Stimulated activated CD4-positive, alpha-beta T cell treated with anti-CD3 and anti-CD28 coated beads, Interleukin-12 subunit alpha, Interleukin-12 subunit beta, amount 100 ng/mL, for 48 hours (primary cell): ENCODE results near the gene ZNF362.
"Not testable (repeated sequence)": the region's sequence is repeated elsewhere in the genome, so short reads cannot be mapped to it uniquely, and the experiment has no call there.

ENCODE experiments used
- DNase-seq, 3 donors: peaks; one replicate each; pipeline ENCODE4 v3.0.0-alpha.2; 2020; ENCODE audit warnings: low read depth in 2 of 3, low spot score in 1 of 3

ZNF362 gene

DNA sequence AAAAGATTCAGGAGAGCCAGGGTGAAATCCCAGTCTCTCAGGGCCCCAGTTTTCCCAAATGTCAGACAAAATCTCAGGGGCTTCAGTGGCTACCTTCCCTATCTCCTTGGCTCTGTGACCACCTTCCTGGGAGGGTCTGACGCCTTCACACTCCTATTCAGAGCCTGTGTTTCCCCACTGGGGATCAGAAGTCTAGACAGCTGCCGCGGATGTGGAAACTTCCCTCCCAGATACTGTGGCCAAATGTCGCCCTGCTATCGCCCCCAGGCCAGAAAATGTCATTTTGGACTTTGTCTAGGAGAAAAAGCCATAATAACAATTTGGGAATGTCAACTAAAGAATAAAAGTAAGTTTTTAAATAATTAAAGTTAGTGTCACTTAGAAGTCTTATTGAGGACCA is 48.7 kb downstream of the ZNF362 start:
- no peak for DNase-seq

DNA sequence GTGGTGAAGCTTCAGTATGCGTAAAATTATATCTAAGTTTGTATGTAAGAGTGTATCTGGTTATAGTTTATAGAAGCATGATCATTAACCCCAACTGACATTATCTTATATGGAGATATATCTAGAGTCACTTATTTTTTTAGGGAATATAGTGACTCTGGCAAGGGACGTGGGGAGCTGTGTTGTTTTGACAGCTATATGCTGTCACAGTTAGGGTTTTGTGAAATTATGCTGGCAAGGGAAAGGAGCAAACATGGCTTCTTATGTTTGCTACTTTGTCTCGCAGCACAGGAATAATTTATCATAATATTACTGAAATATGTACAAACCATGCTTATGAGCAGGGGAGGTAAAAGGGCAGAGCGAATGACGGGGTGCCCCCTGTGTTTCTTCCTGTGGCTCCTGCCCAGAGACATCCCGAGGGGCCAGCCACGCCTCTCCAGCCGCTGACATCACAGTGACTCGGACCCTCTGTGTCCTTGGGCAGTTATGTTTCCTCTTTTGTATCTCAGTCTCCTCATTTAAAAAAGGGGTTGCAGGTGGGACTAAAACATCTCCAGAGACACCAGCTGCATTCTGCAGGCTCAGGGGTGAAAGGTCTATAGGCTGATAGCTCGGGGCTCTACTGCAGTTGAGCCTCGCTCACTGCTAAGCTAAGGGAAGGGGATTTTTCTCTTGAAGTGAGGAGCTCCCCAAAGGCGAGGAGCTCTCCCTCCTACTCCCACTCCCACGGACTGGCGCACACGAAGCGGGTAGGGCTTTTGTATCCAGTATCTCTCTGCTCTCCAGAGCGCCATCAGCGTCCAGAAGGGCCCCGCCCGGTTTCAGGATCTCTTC is 49.7 kb downstream of the ZNF362 start:
- DNase-seq: no peak

DNA sequence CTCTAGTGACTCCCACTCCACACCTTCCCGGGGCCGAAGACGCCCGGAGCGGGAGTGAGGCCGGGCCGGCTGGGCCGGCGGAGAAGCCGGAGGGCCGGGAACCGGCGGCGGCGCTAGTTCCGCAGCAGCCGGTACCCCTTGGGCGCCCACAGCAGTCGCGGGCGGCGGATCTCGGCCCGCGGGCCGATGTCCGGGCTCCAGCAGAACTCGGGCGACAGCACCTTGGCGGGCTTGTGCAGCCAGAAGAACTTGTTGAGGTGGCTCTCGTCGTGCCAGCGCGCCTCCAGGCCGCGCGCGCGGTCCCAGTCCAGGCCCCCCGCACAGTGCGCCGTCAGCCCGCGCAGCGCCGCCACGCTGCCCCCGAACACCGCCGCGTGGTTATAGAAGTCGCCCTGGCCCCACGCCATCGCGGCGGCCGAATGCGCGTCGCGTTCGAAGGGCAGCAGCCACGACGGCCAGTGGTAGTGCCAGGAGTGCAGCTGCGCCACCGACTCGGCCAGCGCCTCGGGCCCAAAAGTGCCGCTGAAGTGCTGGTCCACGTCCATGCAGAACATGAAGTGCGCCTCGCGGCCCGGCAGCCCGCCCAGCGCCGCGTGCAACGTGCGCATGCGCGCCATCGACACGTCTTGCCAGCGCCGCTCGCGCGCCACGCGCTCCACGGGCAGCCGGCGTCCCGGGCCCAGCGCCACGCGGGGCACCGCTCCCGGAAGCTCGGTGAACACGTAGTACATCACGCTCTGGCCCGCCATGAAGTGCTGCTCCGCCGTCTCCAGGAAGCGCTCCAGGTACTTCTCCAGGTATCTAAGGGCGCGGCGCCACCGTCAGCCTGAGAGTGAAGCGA is 50.6 kb downstream of the ZNF362 start:
- DNase-seq: no peak

DNA sequence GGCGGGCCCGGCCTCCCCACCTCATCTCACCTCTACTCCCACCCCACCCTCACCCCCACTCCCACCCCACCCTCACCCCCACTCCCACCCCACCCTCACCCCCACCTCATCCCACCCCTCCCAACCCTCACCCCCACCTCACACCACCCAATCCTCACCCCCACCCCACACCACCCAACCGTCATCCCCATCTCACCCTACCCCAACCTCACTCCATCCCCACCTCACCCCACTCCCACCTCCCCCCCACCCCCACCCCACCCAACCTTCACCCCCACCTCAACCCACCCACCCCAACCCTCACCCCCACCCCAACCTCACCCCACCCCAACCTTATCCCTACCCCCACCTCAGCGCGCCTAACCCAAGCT is 51.2 kb downstream of the ZNF362 start:
- no peak for DNase-seq

DNA sequence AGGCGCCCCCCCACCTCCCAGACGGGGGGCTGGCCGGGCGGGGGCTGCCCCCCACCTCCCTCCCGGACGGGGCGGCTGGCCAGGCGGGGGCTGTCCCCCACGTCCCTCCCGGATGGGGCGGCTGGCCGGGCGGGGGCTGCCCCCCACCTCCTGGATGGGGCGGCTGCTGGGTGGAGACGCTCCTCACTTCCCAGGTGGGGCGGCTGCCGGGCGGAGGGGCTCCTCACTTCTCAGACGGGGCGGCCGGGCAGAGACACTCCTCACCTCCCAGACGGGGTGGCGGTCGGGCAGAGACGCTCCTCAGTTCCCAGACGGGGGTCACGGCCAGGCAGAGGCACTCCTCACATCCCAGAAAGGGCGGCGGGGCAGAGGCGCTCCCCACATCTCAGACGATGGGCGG is 53.1 kb downstream of the ZNF362 start:
- not testable (repeated sequence) for DNase-seq

DNA sequence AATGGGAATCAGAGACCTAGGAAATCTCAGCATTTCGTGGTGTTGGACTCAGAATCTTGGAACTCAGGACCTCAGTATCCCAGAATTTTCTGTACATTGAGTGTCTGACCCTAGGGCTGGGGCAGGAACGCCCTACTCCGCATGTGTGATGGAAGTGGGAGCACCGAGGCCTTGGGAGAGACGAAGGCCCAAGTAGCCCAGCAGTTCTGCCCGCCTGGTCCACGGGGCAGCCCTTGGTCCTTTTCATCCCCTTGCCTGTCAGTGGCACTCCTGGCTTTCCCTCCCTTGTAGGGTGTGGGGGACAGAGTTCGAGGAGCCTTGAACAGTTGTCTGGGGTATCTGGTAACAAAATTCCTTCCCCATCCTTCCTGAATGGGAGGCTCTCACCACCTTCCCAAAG is 54.4 kb downstream of the ZNF362 start:
- no peak for DNase-seq

DNA sequence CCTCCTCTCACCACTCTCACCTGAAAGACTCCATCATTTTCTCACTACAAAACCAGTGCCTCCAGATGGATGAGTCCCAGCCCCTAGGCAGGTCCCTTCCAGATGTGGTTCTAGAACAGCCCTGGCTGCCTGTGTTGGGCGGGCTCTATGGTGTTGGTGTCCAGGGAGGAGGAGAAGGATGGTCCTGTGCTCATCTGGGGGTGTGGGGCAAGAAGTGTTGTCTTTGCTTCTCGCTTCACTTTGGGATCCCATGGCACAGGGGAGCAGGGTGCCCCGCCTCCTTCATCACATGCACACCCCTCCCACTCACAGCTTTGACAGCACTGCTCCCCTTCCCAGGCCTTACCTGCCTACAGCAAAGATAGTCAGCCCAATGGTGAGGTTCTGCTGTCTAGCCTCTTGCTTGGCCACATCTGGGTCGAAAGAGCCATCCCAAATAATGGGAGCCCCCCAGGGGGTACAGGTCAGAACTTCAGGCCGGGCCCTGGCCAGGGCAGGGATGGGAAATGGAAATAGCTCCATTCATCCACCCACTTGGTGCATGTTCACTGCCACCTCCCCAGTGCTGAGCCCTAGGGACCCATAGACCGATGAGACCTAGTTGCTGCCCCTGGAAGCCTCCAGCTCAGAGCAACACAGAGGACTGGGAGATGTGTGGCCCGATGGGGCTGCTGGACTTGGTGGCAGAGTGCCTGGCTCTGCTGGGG is 55.6 kb downstream of the ZNF362 start:
- DNase-seq: no peak

DNA sequence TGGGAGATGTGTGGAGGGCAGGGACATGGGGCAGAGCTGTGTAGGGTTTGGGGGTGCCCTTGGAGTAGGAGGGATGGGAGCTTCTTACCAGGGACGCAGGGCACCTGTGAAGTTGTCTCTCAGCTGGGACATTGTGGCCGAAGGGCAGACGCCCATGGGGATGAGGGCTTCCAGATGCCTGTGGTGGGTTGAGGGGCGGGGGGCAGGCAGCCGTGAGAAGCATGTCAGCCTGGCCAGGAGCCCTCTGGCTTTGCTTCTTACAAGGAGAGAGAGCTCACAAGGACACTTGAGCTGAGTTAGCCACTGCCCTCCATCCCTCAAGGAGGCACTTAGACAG is 56.1 kb downstream of the ZNF362 start:
- no peak for DNase-seq

DNA sequence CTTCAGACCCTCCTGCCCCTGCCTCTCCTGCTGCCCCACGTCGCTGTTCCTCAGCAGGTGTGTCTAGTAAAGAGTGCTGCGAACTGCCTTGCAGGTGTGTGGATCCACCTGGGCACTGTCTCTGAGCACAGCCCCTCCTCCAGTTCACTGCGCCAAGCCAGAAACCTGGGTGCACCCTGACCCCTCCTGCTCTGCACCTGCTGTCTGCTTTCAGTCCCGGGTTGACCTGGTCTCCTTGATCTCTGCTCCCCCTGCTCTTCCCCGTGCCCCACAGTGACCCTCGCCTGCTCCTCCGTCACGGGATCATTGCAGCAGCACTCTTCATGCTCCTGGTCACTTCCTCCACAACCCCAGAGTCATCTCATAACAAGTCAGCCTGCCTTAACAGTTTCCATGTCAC is 58.1 kb downstream of the ZNF362 start:
- no peak for DNase-seq

DNA sequence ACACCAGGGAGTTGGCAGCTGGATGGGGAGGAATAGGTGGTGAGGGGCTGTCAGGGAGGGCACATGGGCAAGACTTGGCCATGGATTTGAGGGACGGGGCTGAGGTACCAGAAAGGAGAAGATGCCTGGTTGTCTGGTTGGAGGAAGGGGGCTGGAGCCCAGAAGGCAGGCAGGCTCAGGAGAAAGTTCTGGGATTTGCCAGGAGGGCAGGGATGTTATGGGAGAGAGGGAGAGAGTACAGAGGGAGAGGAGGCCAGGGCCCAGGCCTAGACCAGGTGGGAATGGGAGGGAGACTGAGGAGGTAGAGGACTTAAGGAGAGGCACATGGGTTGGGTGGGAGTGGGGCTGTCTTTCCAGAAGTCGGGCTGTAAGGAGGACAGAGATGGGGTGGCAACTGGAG is 60.3 kb downstream of the ZNF362 start:
- no peak for DNase-seq

DNA sequence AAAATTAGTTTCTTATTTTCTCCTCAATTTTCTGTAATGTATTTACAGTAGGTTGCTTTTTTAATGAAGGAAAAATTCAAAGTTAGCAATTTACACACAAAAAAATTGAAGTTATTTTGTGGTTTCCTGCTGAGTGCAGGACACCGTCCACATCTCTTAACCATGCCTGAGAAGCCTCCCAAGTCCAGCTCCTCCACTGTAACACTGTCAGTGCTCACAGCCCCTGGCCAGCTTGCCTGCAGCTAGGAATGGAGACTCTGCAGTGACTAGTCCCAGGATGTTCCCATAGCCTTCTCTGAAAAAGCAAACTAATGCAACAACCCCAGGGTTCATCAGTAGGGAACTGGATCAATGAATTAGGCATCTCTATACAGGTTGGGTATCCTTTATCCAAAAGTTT is 61.1 kb downstream of the ZNF362 start:
- DNase-seq: no peak

DNA sequence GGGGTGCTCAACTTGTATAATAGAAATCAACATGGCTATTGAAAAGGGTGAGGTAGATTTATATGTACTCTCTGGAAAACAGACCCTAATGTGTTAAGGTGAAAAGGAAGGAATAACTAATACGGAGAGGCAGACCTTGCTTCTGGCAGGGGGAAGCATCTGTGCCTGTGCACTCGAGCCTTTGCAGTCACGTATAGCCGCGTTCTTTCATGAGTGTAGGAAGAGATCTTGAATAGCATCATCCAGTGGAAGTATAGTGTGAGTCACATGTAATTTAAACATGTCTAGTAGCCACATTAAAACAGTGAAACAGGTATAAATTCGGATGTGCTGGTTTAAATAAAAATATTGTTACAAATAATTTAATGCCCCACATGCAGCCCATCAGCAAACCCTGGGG is 61.7 kb downstream of the ZNF362 start:
- no peak for DNase-seq

DNA sequence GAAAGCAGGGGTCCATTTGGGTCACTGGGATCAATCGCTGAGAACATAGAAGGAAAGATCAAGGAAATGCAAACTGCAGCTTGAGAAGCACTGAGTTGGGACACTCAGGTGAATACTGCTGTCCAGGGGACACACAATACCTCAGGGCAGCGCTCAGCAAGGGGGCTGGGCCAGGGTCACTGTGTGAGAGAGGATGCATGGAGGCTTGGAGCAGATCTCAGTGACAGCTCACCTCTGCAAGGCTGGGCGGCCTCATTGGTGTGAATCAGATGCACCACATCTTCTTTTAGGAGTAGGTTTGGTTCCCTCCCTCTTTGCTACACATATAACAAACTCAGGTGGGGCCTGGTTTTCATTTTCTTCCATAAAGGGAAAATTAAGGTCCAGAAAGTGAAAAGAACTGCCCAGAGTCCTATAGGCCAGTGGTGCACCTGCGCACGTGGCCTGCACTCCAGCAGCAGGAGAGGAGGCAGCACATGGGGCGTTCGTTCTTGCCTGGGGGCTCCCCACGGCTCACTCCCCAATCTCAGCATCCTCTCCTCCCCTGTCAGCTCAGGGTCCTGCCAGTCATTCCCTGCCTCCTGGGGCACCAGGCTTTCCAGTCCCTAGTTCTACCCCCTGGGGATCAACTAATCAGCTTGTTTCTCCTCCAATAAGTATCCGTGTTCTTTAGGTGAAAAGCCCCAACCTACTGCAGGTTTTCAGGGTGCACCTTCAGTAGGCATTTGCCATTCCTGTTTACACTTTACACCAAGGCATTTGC is 63.1 kb downstream of the ZNF362 start:
- no peak for DNase-seq

DNA sequence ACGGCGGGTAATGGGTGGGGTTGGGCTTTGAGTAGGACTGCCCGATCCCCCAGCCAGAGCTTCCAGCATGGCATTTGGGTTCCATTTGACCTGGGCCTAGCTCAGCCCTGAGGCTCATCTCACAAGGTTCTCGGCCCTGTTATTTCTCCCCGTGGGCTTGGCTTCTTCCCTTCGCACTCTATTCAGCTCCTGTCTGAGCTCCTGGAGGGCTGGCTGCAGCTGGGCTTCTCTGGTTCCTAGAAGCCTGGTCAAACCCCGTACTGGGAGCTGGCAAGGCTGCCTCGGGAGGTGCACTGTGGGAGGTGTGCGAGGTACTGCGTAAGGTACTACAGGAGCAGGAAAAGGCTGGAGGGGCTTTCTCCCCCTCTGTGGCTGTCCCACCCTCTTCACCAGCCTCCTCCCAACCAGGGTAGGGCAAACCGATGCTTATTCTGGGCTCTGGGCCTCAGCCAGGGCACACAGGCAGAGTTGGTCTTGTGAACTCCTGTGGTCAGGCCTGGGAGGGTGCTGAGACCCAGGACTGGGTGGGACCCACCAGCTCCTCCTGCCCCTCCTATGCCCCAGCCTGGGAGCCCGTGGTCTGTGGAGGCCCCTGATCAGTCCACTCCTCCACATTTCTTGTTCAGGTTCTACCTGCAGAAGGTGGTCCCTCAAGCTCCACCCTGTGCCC is 63.8 kb downstream of the ZNF362 start:
- no peak for DNase-seq

DNA sequence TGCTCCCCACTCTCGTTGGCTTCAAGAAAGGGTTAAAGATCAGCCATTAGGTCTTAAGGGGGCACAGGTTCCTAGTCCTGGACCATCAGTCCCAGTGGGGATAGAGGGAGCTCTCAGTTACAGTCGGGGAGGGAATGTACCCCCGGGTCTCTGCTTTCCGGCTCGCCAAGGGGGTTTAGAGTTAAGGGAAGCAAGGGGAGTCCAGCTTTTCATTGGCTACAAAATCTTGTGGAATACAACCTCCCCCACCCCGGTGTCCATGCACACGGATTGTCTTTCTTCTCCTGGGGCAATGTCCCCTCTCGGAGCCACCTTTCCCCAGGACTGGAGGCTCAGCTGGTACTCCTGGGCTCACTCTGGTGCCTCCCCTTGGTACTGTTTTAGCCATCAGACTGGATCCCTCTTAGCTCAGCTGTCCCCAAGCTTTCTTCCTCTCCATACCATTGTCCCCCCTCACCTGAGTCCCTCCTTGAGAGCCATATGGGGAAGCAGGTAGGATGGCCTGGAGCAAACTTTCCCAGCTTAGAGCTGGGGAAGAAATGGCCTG is 64.4 kb downstream of the ZNF362 start, which contains the start of gene A3GALT2:
Gene A3GALT2, minus strand, starts transcription at position 480 of the 547 bp plus-strand sequence. Its CDS starts 0 bp downstream, at position 480.
- no peak for DNase-seq

DNA sequence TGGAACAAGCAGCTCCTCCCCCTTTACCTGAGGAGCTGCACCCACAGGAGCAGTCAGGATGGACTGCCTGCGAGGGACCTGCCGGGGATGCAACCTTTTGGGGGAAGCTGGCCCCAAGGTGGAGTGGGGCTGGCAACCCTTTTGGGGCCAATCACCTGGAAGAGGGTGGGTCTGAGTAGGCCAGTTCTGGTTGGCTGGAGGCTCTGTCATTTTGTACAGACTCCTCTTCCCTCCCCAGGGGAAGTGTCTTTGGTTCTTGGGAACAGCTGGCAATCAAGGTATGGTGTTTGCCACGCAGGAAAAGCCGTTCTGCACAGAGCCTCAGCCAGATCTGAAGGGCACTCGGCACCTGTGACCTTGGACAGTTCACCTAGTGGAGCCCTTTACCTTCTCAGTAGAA is 64.9 kb downstream of the ZNF362 start:
- no peak for DNase-seq

DNA sequence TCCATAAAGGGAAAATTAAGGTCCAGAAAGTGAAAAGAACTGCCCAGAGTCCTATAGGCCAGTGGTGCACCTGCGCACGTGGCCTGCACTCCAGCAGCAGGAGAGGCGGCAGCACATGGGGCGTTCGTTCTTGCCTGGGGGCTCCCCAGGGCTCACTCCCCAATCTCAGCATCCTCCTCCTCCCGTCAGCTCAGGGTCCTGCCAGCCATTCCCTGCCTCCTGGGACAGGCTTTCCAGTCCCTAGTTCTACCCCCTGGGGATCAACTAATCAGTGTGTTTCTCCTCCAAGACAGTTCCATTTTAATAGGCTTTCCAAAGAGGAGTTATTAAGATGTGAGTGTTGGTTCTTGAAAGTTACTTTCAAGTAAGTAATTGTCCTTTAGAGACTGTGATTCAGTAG is 65.8 kb downstream of the ZNF362 start:
- DNase-seq: no peak

DNA sequence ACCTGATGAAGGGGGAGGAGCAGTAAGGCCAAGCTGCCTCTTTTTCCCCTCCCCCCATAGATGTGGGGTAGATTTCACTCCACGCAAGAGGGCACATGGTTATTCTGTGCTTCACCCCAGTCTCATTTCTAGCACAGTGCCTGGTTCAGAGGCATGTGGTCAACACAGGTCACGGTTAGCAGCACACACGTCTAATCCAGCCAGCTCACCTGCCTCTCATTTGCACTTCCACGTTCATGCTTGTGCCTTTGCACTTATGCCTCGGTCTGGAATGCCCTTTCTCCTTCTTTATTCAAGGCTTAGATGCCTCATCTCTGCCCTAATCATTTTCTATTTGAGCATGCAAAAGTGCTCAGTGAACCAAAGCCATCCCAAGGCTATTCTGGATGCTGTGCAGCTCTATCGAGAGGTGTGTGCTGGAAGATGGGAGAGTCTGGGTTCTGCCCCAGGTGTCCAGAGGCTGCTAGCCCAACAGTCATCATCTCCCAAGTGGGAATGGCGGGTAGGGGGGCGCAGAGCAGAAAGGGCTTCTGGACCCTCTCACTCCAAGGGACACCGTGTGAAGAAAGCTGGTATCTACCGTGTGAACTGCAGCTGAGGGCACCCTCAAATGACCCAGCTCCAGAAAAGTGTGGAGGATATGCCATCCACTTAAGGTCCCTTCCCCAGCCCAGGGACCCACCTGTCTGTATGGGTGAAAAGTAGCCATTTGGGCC is 66.7 kb downstream of the ZNF362 start:
- no peak for DNase-seq

DNA sequence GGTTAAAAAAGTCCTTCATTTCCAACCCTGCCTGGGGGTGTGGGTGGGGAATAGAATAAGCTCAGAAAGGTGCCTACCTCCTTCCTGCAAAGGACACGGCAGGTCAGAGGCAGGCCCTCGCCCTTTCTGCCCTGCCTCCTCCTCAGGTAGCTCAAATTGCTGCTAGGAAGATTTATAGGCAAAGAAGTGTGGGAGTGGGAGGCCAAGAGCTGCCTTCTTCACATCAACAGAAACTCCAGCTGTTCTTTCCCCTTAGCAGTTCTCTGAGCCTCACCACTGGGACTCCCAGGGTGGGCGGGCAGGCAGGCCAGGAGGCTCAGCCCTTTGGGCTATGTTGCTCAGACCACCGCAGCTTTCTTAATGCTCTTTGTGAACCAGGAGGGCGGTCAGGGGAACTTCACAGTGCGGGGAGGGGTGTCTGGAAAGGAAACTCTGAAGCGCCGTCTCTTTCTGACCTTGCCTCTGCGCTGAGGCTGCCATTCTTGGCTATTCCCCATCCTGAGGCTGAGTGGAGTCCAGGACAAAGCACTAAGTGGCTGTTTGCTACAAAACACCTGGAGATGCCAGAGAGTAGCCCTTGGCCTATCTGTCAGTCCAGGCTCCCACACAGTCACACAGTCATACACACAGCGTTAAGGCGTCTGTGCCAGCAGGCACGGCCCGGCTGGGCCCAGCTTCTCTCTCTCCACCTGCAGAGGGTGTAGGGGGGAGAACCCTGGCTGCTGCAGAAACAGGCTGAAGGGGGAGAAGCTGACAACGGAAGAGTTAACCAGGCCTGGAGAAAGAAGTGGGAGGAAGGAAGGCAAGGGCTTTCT is 67.6 kb downstream of the ZNF362 start:
- DNase-seq: no peak
